CD4-positive, alpha-beta T cell treated with Interleukin-21 for 1 hour (primary cell): ENCODE data around the gene CNOT10.
"Not testable (repeated sequence)": the region's sequence is repeated elsewhere in the genome, so short reads cannot be mapped to it uniquely, and the experiment has no call there.

ENCODE experiments used
- DNase-seq: peaks from one replicate; pipeline ENCODE4 v3.0.0-alpha.2; 2020

The CNOT10 gene

DNA sequence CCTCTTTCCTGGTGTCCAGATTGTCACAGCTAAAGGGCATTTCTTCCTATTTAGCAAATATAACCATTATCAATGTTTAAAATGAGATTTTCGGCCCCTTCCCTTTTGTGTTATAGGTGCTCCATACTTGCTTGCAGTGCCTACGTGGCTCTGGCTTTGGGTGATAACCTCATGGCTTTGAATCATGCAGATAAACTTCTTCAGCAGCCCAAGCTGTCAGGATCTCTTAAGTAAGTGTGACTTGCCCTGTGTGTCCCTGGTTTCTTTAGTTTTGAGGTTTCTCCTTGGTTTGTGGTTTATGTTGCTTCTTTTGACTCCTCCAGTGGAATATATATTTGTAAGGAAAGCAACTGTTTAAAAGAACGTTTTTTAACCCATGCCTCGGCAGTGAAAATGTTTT lies 74.4 kb downstream of the CNOT10 start:
- DNase-seq: no peak

- no peak for DNase-seq
Observed at GRCh38 chr3:32764481-32764880, 79.5 kb downstream of the CNOT10 start.

DNA sequence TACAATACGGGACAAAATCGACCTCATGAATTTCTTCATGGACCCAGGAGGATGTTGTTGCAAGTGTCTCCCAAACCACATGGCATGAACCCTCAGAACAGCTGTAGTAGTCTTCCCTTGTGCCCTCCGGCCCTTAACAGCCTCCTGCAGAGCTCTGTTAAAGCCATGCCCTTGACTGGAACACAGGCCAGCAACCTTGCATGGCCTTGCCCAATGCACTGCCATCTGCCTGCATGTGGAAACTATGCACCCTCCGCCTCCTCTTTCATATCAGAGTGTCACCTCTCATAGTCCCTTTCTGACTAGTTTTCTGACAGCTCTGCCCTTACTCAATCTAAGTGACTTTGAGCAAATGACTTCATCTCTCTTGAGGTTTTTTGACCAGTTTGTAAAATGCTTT lies 93.4 kb downstream of the CNOT10 start:
- DNase-seq: no peak

DNA sequence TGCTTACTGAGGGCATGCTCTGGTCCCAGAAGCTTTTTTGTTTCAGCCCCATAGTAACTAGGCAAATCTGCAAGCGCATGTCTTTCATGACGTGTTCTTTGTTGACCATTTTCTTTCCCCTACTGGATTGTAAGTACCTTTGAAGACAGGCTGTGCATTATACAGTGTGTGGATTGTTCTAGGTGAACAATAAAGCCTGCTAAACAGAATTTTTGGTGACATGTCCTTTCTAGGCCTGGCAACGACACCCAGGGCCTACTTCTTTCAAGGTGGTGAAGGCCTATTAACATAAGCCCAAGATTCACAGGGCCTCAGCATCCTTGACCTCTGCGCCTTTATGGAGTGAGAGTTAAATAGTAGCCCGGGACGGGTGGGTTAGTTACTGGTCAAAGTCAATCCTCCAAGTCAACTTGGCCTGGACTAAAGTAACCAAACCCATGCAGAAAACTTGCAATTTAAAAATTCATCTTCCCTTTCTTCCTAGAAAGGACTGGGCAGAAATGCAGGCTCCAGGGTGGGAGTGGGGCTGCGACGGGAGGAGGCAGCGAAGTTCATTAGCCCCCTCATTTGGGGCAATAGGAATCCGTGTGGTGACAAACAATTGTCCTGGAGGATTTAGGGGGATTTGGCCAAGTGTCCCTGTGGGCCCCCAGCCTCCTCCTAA lies 95.2 kb downstream of the CNOT10 start:
- DNase-seq: no peak

GRCh38 chr3:32780735-32781210 lies 95.8 kb downstream of the CNOT10 start:
- no peak for DNase-seq

DNA sequence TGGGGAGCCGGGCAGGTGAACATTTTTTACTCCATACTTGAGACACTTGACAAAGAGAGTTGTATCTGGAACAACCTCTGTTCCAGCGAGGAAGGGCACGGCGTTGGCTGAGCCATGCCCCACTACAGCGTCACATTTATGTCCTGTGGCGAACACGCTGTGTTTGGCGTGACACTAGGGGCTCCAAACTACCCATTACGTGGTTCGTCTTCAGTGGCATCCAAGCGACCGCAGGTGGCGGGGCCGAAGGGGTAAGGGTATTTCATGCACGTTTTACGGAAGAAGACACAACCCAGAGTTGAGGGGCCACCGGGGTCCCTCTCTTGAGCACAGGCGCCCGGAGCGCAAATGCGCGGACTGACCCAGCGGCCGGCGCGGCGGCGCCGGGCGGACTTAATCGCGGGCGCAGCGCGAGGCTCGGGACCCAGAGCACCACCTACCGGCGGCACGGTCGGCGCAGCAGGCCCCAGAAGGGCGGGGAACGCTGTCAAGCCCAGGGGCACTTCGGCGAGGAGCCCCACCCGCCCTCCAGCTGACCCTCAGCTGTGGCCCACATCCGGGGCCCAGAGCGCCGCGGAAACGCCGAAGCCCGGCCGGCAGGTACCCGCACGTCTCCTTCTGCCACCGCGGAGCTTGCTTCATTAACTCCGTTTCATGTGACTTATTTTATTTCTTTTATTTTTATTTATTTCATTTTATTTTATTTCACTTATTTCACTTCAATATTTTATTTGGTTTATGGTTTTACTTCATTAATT lies 96.4 kb downstream of the CNOT10 start:
- peak; percentile 55 for DNase-seq

DNA sequence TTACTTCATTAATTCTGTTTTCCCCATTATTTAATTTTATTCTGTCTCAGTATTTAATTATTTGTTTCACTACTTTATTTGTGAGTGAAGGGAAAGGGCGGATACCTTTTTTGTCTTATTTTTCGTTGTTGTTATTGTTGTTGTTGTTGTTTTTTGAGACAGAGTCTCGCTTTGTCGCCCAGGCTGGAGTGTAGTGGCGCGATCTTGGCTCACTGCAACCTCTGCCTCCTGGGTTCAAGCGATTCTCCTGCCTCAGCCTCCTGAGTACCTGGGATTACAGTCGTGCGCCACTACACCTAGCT lies 96.9 kb downstream of the CNOT10 start:
- DNase-seq: not testable (repeated sequence)

DNA sequence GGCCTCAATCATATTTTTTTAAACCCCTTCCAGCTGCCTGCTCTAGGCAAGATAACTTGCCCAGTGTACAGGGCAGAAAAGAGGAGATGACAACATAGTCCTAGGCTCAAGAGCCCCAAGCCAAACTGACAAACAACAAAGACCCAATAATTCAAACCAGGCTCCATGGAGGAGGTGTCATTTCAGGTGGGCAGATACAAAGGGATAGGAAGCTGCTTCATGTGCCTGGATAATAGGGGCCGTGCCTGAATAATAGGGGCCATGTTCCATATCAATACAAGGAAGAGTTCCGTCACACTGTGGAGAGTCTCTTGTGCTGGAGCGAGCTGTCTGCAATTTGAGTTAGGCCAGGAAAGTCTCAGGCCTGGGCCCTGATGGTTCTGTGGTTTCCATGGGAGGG lies 97.4 kb downstream of the CNOT10 start:
- DNase-seq: no peak

DNA sequence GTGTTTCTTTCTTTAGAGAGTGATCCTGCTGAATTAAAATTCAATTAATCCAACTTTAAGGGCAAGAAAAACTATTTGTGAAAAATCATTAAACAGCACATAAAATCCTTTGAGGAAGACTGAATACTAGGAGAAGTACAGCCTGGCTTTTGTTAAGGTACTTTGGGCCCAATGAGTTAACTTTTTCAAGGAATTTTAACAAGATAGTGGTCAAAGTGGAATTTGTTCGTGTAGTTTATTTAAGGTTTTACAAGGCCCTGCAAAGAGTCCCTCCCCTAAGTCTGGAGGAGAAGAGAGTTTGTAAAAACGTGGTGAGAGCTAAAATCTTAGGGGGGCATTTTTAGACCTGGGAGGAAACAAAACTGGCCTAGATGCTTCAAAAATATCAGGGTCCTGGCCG lies 106.8 kb downstream of the CNOT10 start:
- no peak for DNase-seq

DNA sequence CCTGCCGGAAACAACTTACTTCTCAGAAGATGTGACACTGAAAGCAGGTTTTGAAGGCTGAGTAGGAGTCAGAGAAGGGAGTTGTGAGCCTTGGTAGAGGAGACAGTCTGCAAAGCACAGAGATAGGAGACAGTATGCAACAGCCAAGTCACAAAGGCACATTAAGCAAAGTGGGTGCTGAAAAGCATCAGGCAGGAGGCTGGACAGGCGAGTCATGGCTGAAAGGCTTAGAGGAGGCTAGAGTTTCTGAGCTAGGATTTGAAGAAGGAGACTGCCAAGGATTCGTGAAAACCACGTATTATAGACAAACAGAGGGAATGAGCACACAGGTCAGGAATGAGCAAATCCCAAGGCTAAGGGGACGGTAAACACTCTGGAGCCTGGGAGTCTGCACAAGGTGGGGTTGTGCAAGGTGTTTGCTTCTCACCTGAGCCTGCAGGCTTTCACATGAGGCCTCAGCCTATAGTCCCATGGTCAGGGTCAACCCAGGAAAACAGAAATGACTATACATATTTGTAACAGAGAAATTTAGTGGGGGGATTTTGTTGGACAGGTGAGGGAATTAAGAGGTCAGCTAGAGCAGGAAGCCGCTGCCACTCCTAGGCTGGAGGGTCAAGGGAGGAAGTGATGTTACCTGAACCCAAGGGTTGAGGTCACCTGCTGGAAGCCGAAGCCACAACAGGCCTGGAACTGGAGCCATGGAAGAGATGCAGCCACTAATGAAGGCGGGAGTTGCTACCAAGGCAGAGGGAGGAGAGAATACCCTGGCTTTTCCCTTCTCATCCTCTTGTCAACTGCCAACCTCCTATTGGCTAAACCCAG lies 109.7 kb downstream of the CNOT10 start:
- DNase-seq: no peak

GRCh38 chr3:32796384-32796950 lies 111.5 kb downstream of the CNOT10 start:
- DNase-seq: not testable (repeated sequence)

DNA sequence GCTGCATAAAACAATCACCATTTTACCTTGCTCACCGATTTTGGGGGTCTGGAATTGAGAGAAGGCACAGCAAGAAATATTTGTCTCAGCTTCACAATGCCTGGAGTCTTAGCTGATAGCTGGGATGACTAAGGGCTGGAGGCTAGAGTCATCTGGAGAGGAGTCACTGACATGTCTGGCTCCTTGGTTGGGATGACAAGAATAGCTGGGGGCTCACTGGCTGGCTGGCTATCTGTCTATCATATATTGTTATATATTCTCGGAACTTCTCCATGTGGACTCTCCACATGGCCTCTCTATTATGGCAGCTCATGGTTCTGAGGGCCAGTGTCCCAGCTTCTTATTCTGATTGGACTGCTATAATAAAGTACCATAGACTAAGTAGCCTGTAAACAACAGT lies 112.8 kb downstream of the CNOT10 start:
- no peak for DNase-seq

DNA sequence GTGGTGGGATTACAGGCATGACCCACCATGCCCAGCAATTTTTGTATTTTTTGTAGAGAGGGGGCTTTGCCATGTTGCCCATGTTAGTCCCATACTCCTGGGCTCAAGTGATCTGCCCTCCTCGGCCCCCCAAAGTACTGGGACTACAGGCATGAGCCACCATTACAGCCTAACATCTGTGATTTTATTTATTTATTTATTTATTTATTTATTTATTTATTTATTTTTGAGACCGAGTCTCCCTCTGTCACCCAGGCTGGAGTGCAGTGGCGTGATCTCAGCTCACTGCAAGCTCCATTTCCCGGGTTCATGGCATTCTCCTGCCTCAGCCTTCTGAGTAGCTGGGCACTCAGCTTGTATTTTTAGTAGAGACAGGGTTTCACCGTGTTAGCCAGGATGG lies 116.5 kb downstream of the CNOT10 start:
- DNase-seq: not testable (repeated sequence)

- DNase-seq: no peak
Observed at GRCh38 chr3:32813180-32813579, 128.2 kb downstream of the CNOT10 start.

DNA sequence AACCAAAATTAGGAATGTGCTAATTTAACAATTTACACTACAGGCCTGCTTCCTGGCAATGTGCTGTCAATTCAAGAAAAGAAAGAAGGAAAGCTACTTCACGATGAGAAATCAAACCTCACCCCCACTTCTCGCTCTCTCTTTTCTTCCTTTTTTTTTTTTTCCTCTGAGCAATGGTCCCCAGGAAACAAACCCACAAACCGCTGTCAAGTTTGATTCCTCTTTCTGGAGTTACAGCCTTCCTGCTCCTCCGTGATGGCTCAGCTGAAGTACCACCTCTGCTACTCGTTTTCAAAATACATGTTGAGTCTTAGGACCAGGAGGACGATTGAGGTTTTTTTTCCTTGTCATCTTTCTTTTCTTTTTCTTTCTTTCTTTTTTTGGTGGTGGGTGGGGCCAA lies 129.4 kb downstream of the CNOT10 start:
- no peak for DNase-seq

GRCh38 chr3:32815841-32816438 lies 131.0 kb downstream of the CNOT10 start:
- DNase-seq: no peak

GRCh38 chr3:32816439-32817256 lies 131.7 kb downstream of the CNOT10 start:
- DNase-seq: no peak

DNA sequence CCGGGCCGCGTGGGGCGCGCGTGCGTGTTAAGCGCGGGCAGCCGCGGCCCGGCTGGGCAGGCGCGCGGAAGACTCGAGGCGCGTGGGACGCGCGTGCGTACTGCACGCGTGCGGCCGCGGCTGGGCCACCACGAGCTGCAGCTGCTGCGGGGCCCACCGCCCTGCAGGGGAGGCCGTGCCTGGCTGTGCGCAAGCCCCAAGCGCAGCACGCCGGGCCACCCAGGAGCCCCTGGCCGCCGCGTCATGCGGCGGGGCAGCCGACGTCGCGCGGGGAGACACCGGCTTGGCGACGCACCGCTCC lies 132.2 kb downstream of the CNOT10 start:
- DNase-seq: no peak

- no peak for DNase-seq
Observed at GRCh38 chr3:32817558-32818228, 132.7 kb downstream of the CNOT10 start, which contains the start of gene TRIM71. Gene TRIM71, plus strand, starts transcription at chr3:32817997. Its CDS starts 84 bp downstream, at chr3:32818081.

DNA sequence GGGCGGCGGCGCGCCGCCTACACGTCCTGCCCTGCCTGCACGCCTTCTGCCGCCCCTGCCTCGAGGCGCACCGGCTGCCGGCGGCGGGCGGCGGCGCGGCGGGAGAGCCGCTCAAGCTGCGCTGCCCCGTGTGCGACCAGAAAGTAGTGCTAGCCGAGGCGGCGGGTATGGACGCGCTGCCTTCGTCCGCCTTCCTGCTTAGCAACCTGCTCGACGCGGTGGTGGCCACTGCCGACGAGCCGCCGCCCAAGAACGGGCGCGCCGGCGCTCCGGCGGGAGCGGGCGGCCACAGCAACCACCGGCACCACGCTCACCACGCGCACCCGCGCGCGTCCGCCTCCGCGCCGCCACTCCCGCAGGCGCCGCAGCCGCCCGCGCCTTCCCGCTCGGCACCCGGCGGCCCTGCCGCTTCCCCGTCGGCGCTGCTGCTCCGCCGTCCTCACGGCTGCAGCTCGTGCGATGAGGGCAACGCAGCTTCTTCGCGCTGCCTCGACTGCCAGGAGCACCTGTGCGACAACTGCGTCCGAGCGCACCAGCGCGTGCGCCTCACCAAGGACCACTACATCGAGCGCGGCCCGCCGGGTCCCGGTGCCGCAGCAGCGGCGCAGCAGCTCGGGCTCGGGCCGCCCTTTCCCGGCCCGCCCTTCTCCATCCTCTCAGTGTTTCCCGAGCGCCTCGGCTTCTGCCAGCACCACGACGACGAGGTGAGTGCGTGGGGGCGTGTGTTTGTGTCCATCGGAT lies 133.4 kb downstream of the CNOT10 start:
- DNase-seq: no peak

GRCh38 chr3:32818970-32819511 lies 134.1 kb downstream of the CNOT10 start:
- no peak for DNase-seq
